H1 (cell line): ENCODE results near the gene CHCHD6. TPM values are rescaled to one million over a fixed set of nuclear protein-coding genes. Genes with fewer than 3 reads are reported as not detected.
A peak's percentile ranks its signal among the peaks of the same experiment; 100 is the strongest.

Experiments
- ASH2L ChIP-seq: fragments of 200-600, 300-600 bp; sonication (generic); IDR thresholded peaks from one replicate; pipeline ENCODE4 v1.7.1; 2017; ENCODE audit warnings: low read length
- ATF2 ChIP-seq: IDR thresholded peaks from 2 replicates; pipeline ENCODE4 v1.6.1; 2012; ENCODE audit warnings: low read length, inconsistent platforms
- BACH1 ChIP-seq: IDR thresholded peaks from 2 replicates; pipeline ENCODE4 v1.6.1; 2012; ENCODE audit warnings: low read length, improper control_type of control experiment
- BCL11A ChIP-seq, 2 experiments: IDR thresholded peaks; one replicate each; pipeline ENCODE4 v1.6.1; 2011; ENCODE audit warnings: low read depth in 2 of 2, low read length in 2 of 2, mild to moderate bottlenecking in 2 of 2
- CBX5 ChIP-seq: fragments of 300-800, 300-1000 bp; sonication (generic); IDR thresholded peaks from 2 replicates; pipeline ENCODE4 v1.7.1; 2016; ENCODE audit warnings: antibody characterized with exemption, low read length, low read depth
- CREB1 ChIP-seq: IDR thresholded peaks from 2 replicates; pipeline ENCODE4 v1.6.1; 2012; ENCODE audit warnings: inconsistent platforms
- EGR1 ChIP-seq: IDR thresholded peaks from 2 replicates; pipeline ENCODE4 v1.6.1; 2011; ENCODE audit warnings: low read depth, low read length, borderline replicate concordance
- EP300 ChIP-seq, 2 experiments: IDR thresholded peaks; 1 replicate in 1 of 2; 2 replicates in 1 of 2; pipeline ENCODE4 v1.6.1; 2011 to 2012; ENCODE audit warnings: low read depth in 2 of 2, low read length in 2 of 2, mild to moderate bottlenecking in 2 of 2, borderline replicate concordance in 1 of 2, inconsistent platforms in 1 of 2, moderate library complexity in 1 of 2
- FOSL1 ChIP-seq: IDR thresholded peaks from 2 replicates; pipeline ENCODE4 v1.6.1; 2011; ENCODE audit warnings: mild to moderate bottlenecking, low read depth, low read length, moderate library complexity; ENCODE audit not compliant: insufficient read depth
- GABPA ChIP-seq: IDR thresholded peaks from 2 replicates; pipeline ENCODE4 v1.6.1; 2011; ENCODE audit warnings: mild to moderate bottlenecking, low read length, moderate library complexity, borderline replicate concordance; ENCODE audit not compliant: insufficient read depth
- HDAC2 ChIP-seq, 2 experiments: fragments of 300-600 bp in 1 of 2; sonication (generic) in 1 of 2; IDR thresholded peaks; 2 replicates each; pipeline ENCODE4 v1.6.1; 2011 to 2012; ENCODE audit warnings: low read depth in 2 of 2, low read length in 2 of 2, mild to moderate bottlenecking in 2 of 2, moderate library complexity in 2 of 2, borderline replicate concordance in 1 of 2, inconsistent platforms in 1 of 2
- HDAC6 ChIP-seq: IDR thresholded peaks from one replicate; pipeline ENCODE4 v1.7.1; 2012; ENCODE audit warnings: low read depth, mild to moderate bottlenecking, inconsistent platforms, low read length, moderate library complexity
- MAFK ChIP-seq: IDR thresholded peaks from 2 replicates; pipeline ENCODE4 v1.6.1; 2012; ENCODE audit warnings: low read depth, mild to moderate bottlenecking, improper control_type of control experiment, low read length
- MAX ChIP-seq: IDR thresholded peaks from 2 replicates; pipeline ENCODE4 v1.6.1; 2012; ENCODE audit warnings: inconsistent platforms
- NANOG ChIP-seq: IDR thresholded peaks from 2 replicates; pipeline ENCODE4 v1.6.1; 2011; ENCODE audit warnings: low read length, low read depth, mild to moderate bottlenecking, inconsistent platforms; ENCODE audit not compliant: insufficient read depth, poor library complexity, severe bottlenecking
- POLR2A ChIP-seq, 2 experiments: IDR thresholded peaks; 1 replicate in 1 of 2; 2 replicates in 1 of 2; pipeline ENCODE4 v1.6.1; 2011; ENCODE audit warnings: low read depth in 2 of 2, low read length in 2 of 2, mild to moderate bottlenecking in 2 of 2; ENCODE audit errors: control extremely low read depth in 1 of 2
- RAD21 ChIP-seq, 2 experiments: IDR thresholded peaks in 1 of 2; conservative IDR thresholded peaks in 1 of 2; 2 replicates each; pipeline ENCODE4 v1.6.1; 2011; ENCODE audit warnings: low read depth in 2 of 2, low read length in 2 of 2, improper control_type of control experiment in 1 of 2, inconsistent platforms in 1 of 2, mild to moderate bottlenecking in 1 of 2, moderate library complexity in 1 of 2
- SIN3A ChIP-seq, 2 experiments: IDR thresholded peaks in 1 of 2; conservative IDR thresholded peaks in 1 of 2; 2 replicates each; pipeline ENCODE4 v1.6.1; 2011 to 2012; ENCODE audit warnings: low read length in 2 of 2, improper control_type of control experiment in 1 of 2, low read depth in 1 of 2, mild to moderate bottlenecking in 1 of 2
- SP2 ChIP-seq: IDR thresholded peaks from 2 replicates; pipeline ENCODE4 v1.6.1; 2012; ENCODE audit warnings: mild to moderate bottlenecking, low read length, inconsistent platforms
- SP4 ChIP-seq: IDR thresholded peaks from 2 replicates; pipeline ENCODE4 v1.6.1; 2012; ENCODE audit warnings: low read length, inconsistent platforms
- SRF ChIP-seq: IDR thresholded peaks from 2 replicates; pipeline ENCODE4 v1.6.1; 2011; ENCODE audit warnings: mild to moderate bottlenecking, low read depth, low read length, moderate library complexity
- polyA plus RNA-seq, 7 experiments: library from polyadenylated mRNA; depleted of rRNA in 3 of 7; stranded (reverse) in 5 of 7; unstranded in 2 of 7; fragments of >200 nt in 5 of 7; fragments of 200-250 nt in 2 of 7; gene quantifications; 1 replicate in 5 of 7; 2 replicates in 1 of 7; 4 replicates in 1 of 7; pipeline versions ENCODE4 v1.2.1 to v1.2.3, GENCODE V29; 2011 to 2013; ENCODE audit warnings: missing spikeins in 2 of 7, mixed read lengths in 2 of 7
- total RNA-seq: library from RNA; stranded (reverse); fragmentation: NEBNext Ultra II Directional; extraction: Animal tissue kit (Norgen Biotek cat#: 25700); gene quantifications from 2 replicates; pipeline ENCODE4 v1.2.1, GENCODE V29; 2021

CHCHD6 gene
- total and polyA plus RNA-seq, 2 of the 8 experiments (the other 6 are each of a cell fraction or from before 2014, with no cell fraction given), result 32.4 to 37.6 TPM

GRCh38 chr3:126659915-126660886 lies 43.8 kb upstream of the CHCHD6 start (continued):
- TF ChIP-seq ASH2L, result no peak
- peak; percentile 21 to 46; a peak in 3 of 4 replicates for TF ChIP-seq RAD21 (IDR thresholded peaks at IDR 0.05 in 1 of 2, conservative IDR thresholded peaks at IDR 0.05 in 1 of 2; ENCODE audit: low read depth in 2 of 2, low read length in 2 of 2)
- no peak for TF ChIP-seq ATF2
- TF ChIP-seq HDAC2 (IDR thresholded peaks at IDR 0.05; ENCODE audit: borderline replicate concordance in 1 of 2, low read depth in 2 of 2, low read length in 2 of 2), result no peak
- TF ChIP-seq MAFK, result no peak
- 0 out of 2 replicates have a peak, but pooled peaks have one; percentile 33 for TF ChIP-seq MAX
- no peak for TF ChIP-seq CREB1
- no peak for TF ChIP-seq HDAC6
- TF ChIP-seq EP300 (IDR thresholded peaks at IDR 0.05; ENCODE audit: borderline replicate concordance in 1 of 2, low read depth in 2 of 2, low read length in 2 of 2), result no peak
- peak; percentile 22; the same call in 1 of the 2 replicates for TF ChIP-seq GABPA
- no peak for TF ChIP-seq POLR2A (IDR thresholded peaks at IDR 0.05; ENCODE audit: control extremely low read depth in 1 of 2, low read depth in 2 of 2, low read length in 2 of 2)
- no peak for TF ChIP-seq SP4
- no peak for TF ChIP-seq BACH1
- no peak for TF ChIP-seq FOSL1
- no peak for TF ChIP-seq EGR1
- no peak for TF ChIP-seq SRF
- TF ChIP-seq NANOG, result no peak
- TF ChIP-seq SIN3A (conservative IDR thresholded peaks at IDR 0.05 in 1 of 2, IDR thresholded peaks at IDR 0.05 in 1 of 2; ENCODE audit: low read depth in 1 of 2, low read length in 2 of 2), result no peak
- no peak for TF ChIP-seq BCL11A (IDR thresholded peaks at IDR 0.05; ENCODE audit: low read depth in 2 of 2, low read length in 2 of 2)
- no peak for TF ChIP-seq SP2
- TF ChIP-seq CBX5, result no peak
